Activated CD8-positive, alpha-beta T cell treated with anti-CD3 and anti-CD28 coated beads, Interleukin-2, amount 10 ng/mL, durations not matched to agents 7 days and 5 days (primary cell): ENCODE results near the gene PIH1D1. TPM values are rescaled to one million over a fixed set of nuclear protein-coding genes. Genes with fewer than 3 reads are reported as not detected.

Experiments
- ATAC-seq: fragments of 150-1000 bp; cut with Tn5 transposase; one replicate; pipeline ENCODE4 v1.10.0; 2021; ENCODE audit warnings: moderate library complexity
- CTCF ChIA-PET: fragments of 350-600 bp; sonication (Branson Sonifier 250); formaldehyde crosslinking; loops from one replicate; lab custom pipeline; 2021; ENCODE audit warnings: antibody characterized with exemption; lab: Charles Lee
- POLR2A ChIA-PET: fragments of 350-600 bp; sonication (Branson Sonifier 250); formaldehyde crosslinking; loops from one replicate; lab custom pipeline; 2021; ENCODE audit warnings: antibody characterized with exemption; lab: Charles Lee
- DNase-seq: peaks from one replicate; pipeline ENCODE4 v3.0.0-alpha.2; 2020
- H3K27ac Mint-ChIP-seq: one replicate; pipeline ENCODE4 v1.8.0; 2021; ENCODE audit warnings: mild to moderate bottlenecking, mixed read lengths
- H3K27me3 Mint-ChIP-seq: one replicate; pipeline ENCODE4 v1.8.0; 2021; ENCODE audit warnings: low read depth, mixed read lengths
- H3K36me3 Mint-ChIP-seq: one replicate; pipeline ENCODE4 v1.8.0; 2021; ENCODE audit warnings: low read depth, mixed read lengths
- H3K4me1 Mint-ChIP-seq: one replicate; pipeline ENCODE4 v1.8.0; 2021; ENCODE audit warnings: low read depth, mixed read lengths
- H3K4me3 Mint-ChIP-seq: one replicate; pipeline ENCODE4 v1.8.0; 2021; ENCODE audit warnings: mild to moderate bottlenecking, mixed read lengths
- H3K9me3 Mint-ChIP-seq: one replicate; pipeline ENCODE4 v1.8.0; 2022; ENCODE audit warnings: mixed read lengths; ENCODE audit not compliant: insufficient read depth
- microRNA-seq: library from miRNA; unstranded; fragments of <30 nt; microRNA quantifications from one replicate; pipeline ENCODE4 v1.2.0, GENCODE V29; 2022
- total RNA-seq, 2 experiments: library from RNA; stranded (reverse); gene quantifications; one replicate each; pipeline ENCODE4 v1.2.3, GENCODE V29; 2021

The PIH1D1 gene
- total RNA-seq, 2 experiments from 2014 or later, result 128 to 129 TPM

DNA sequence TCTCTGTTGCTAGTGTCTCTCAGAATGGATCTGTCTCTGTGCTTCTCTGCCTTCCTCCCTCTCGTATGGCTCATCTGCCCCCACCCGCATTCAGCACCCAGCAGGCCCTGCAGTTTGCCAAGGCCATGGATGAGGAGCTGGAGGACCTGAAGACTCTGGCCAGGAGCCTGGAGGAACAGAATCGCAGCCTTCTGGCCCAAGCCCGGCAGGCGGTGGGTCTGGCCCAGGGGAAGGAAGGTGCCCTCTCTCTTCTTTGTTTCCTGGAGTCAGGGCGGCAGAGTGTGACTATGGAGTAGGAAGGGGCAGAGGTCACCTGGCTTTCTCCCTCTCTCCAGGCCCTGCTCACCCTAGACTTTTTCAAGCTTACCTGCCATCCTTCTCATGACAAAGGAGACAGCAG is 52.7 kb downstream of the PIH1D1 start:
- CTCF ChIA-PET, result no interaction called here
- Mint-ChIP-seq H3K9me3 (no peaks in the 10 kb centered on the region), H3K4me1 (peaks cover 17% of the 10 kb centered on the region), H3K27ac (no peak overlapping the region), H3K4me3 (no peak overlapping the region), H3K27me3 (peaks cover 8% of the 10 kb centered on the region), H3K36me3 (no peaks in the 10 kb centered on the region)
- POLR2A ChIA-PET, result no interaction called here
- ATAC-seq (no peak), DNase-seq (no peak)

DNA sequence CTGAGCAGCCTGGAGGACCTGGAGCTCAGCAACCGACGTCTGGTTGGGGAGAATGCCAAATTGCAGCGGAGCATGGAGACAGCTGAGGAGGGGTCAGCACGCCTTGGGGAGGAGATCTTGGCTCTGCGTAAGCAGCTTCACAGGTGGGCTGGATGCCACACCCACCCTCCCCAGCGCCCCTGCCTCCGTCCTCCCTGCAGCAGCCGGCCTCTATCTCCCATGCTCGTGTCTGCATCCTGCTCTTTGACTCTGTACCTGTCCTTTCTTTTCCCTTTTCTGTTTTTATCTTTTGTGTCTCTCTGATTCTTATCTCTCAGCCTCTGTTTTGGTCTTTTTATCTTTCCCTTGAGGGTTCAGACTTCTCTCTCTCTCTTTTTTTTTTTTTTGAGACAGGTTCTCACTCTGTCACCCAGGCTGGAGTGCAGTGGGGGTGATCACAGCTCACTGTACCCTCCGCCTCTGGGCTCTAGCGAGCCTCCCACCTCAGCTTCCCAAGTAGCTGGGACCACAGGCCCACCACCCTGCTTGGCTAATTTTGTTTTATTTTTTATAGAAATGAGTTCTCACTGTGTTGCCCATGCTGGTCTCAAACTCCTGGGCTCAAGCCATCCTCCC is 53.5 kb downstream of the PIH1D1 start:
- H3K27me3 Mint-ChIP-seq, result peaks cover 8% of the 10 kb centered on the region
- H3K4me3 Mint-ChIP-seq, result no peak overlapping the region
- H3K4me1 Mint-ChIP-seq, result peaks cover 12% of the 10 kb centered on the region
- peak overlapping the region; percentile 55 for H3K27ac Mint-ChIP-seq
- H3K9me3 Mint-ChIP-seq, result no peaks in the 10 kb centered on the region
- ChIA-PET CTCF (no interaction called here), POLR2A (interaction anchor here (0.6 kb wide), 1 partner anchor 169 kb away, joined by 3 read pairs; no protein-coding TSS in a partner anchor)
- ATAC-seq, result no peak
- DNase-seq, result no peak
- no peaks in the 10 kb centered on the region for H3K36me3 Mint-ChIP-seq

DNA sequence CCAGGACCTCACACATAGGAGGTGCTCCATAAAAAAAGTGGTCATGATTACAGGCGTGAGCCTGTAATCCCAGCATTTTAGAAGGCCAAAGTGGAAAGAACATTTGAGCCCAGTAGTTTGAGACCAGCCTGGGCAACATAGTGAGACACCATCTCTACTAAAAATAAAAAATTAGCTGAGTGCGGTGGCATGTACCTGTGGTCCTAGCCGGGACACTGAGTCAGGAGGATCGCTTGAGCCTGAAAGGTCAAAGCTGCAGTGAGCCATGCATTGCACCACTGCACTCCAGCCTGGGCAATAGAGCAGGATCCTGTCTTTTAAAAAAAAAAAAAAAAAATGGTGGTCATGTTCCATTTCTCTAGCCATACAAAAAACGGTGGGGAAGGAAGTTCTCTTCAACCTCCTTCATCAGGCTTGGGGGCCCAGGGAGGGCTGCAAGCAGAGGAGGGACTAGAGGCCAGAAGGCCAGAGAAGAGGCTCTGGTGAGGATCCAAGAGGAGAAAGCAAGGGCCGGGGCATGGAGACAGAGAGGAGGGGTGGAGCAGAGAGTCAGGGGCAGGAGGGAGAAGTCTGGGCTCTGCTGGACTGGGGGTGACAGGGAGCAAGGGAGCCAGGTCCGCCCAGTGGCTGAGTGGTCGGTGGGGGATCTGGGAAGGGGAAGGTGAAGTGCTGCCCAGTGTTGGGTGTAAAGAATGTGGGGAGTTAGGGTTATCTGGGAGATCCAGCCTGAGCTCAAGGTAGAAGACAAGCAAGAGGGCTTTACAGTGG is 54.7 kb downstream of the PIH1D1 start:
- Mint-ChIP-seq H3K27me3 (peaks cover 8% of the 10 kb centered on the region), H3K9me3 (no peaks in the 10 kb centered on the region), H3K27ac (no peak overlapping the region), H3K4me3 (no peak overlapping the region), H3K36me3 (no peaks in the 10 kb centered on the region), H3K4me1 (peaks cover 18% of the 10 kb centered on the region)
- DNase-seq, result no peak
- ATAC-seq, result no peak
- ChIA-PET CTCF (no interaction called here), POLR2A (no interaction called here)

Small RNA genes lying within 50 kb of the gene (microRNA-seq; reads per million reads assigned to microRNA genes)
- 9,827 reads per million, percentile 95 among the genes with 10 or more reads in this experiment for gene MIR150

Other genes starting within 250 kb of the PIH1D1 start
- gene SLC6A16, start 126.6 kb downstream of the PIH1D1 start, total RNA-seq, result 1 to 10 TPM; 3.4 to 3.5 TPM
- gene CD37, start 116.4 kb downstream of the PIH1D1 start, total RNA-seq, result 100 to 1,000 TPM; 162 to 176 TPM
- not detected for gene TEAD2, start 89.4 kb downstream of the PIH1D1 start, total RNA-seq
- not detected for gene DKKL1, start 87.9 kb downstream of the PIH1D1 start, total RNA-seq
- gene KASH5, start 63.6 kb downstream of the PIH1D1 start, total RNA-seq, result not detected
- gene PTH2, start 28.4 kb downstream of the PIH1D1 start, total RNA-seq, result not detected
- not detected for gene GFY, start 26.4 kb downstream of the PIH1D1 start, total RNA-seq
- gene SLC17A7, start 10.3 kb downstream of the PIH1D1 start, total RNA-seq, result under 1 TPM in 1 of 2 experiments, not detected in 1; 0.16 TPM
- 10 to 100 TPM; 36.6 to 37.5 TPM for gene ALDH16A1, start 1.4 kb upstream of the PIH1D1 start, total RNA-seq
- 100 to 1,000 TPM; 280 to 297 TPM for gene FLT3LG, start 22.4 kb upstream of the PIH1D1 start, total RNA-seq
- 1,000 to 10,000 TPM; 1,992 to 2,019 TPM for gene RPL13A, start 35.8 kb upstream of the PIH1D1 start, total RNA-seq
- gene RPS11, start 44.6 kb upstream of the PIH1D1 start, total RNA-seq, result 1,000 to 10,000 TPM; 2,117 to 2,361 TPM
- gene FCGRT, start 60.8 kb upstream of the PIH1D1 start, total RNA-seq, result 1 to 10 TPM; 7.5 to 8.4 TPM
- gene RCN3, start 76.2 kb upstream of the PIH1D1 start, total RNA-seq, result 1 to 10 TPM; 1.9 to 2.8 TPM
- gene NOSIP, start 128.7 kb upstream of the PIH1D1 start, total RNA-seq, result 100 to 1,000 TPM; 147 to 159 TPM
- 1 to 10 TPM; 1.5 to 1.9 TPM for gene PRRG2, start 129.5 kb upstream of the PIH1D1 start, total RNA-seq
- 10 to 100 TPM; 39.4 to 39.9 TPM for gene PRR12, start 139.4 kb upstream of the PIH1D1 start, total RNA-seq
- gene RRAS, start 188.3 kb upstream of the PIH1D1 start, total RNA-seq, result 1 to 10 TPM; 8.1 to 8.4 TPM
- gene SCAF1, start 190.4 kb upstream of the PIH1D1 start, total RNA-seq, result 10 to 100 TPM; 61.0 to 64.1 TPM
- 100 to 1,000 TPM; 133 to 137 TPM for gene IRF3, start 214.0 kb upstream of the PIH1D1 start, total RNA-seq
- 10 to 100 TPM; 84.7 to 87.7 TPM for gene BCL2L12, start 214.1 kb upstream of the PIH1D1 start, total RNA-seq
- 100 to 1,000 TPM; 160 to 169 TPM for gene PRMT1, start 225.5 kb upstream of the PIH1D1 start, total RNA-seq
- gene ADM5, start 237.8 kb upstream of the PIH1D1 start, total RNA-seq, result 1 to 10 TPM; 4.4 to 4.5 TPM
- gene CPT1C, start 239.3 kb upstream of the PIH1D1 start, total RNA-seq, result under 1 TPM; 0.52 to 0.82 TPM